ENCODE results near the gene OXCT1. TPM values are rescaled to one million over a fixed set of nuclear protein-coding genes. Genes with fewer than 3 reads are reported as not detected.

OXCT1 gene
- total and polyA plus RNA-seq, 2 of the 8 experiments (the other 6 are each of a cell fraction or from before 2014, with no cell fraction given): 10.1 to 28.2 TPM

DNA sequence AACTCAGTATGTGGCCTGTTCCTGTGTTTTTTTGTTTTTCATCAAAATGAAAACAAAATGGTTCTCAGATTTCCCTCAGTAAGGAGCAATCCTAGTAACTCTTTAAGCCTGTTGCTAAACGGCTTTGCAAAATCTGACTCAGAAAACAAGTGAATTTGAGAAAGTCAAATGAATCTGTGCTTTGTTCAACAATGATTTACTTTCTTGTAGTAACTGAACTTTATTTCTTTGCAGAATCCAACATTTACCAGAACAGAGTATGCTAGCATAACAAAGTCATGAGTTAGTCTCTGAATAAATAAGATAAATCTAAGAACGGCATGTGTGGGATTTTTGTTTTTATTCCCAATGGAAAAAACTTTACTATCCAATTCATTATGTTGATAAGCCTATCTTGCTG, 93.8 kb downstream of the OXCT1 start:
- no peak overlapping the region for H2BK12ac ChIP-seq (ENCODE audit: low read depth, low read length)
- no peaks in the 10 kb centered on the region for H3K79me1 ChIP-seq (ENCODE audit: low read depth, low read length)
- no peak overlapping the region for H4K8ac ChIP-seq (ENCODE audit: extremely low read depth, insufficient read depth, low read length)
- peaks cover 0 to 5% (median 0%) of the 10 kb centered on the region in 4 experiments; a peak in 1 of 7 replicates for H3K4me1 ChIP-seq (replicated peaks in 1 of 4; ENCODE audit: control insufficient read depth in 3 of 4, insufficient read depth in 4 of 4, low read length in 3 of 4)
- no peak overlapping the region for H2AK5ac ChIP-seq (ENCODE audit: low read depth, low read length)
- no peaks in the 10 kb centered on the region for H3K9me3 ChIP-seq (ENCODE audit: insufficient read depth in 2 of 2, low read depth in 1 of 2, low read length in 1 of 2)
- H3K79me2 ChIP-seq (ENCODE audit: control insufficient read depth in 1 of 2, insufficient read depth in 2 of 2, low read length in 2 of 2): no peaks in the 10 kb centered on the region
- no peak overlapping the region for H3K9ac ChIP-seq (replicated peaks in 1 of 4; ENCODE audit: extremely low read depth in 1 of 4, low read depth in 3 of 4, low read length in 3 of 4)
- H3K23ac ChIP-seq (ENCODE audit: insufficient read length): no peak overlapping the region
- H3K23me2 ChIP-seq (ENCODE audit: low read depth, low read length): no peaks in the 10 kb centered on the region
- no peak overlapping the region for H3K4ac ChIP-seq (replicated peaks; ENCODE audit: insufficient read length, low read depth, low read length)
- WGBS, 2 experiments (ENCODE audit: extremely low coverage in 1 of 2, insufficient coverage in 1 of 2, insufficient read length in 1 of 2, insufficient replicate concordance in 2 of 2, low coverage in 1 of 2, low lambda C conversion rate in 2 of 2, missing lambda C conversion rate in 1 of 2): 85% methylated on average over 2 of the region's 2 CpGs; no CpG with 5 or more reads in 1 of the 2 experiments
- H2BK15ac ChIP-seq (ENCODE audit: low read length): no peak overlapping the region
- H3K14ac ChIP-seq (ENCODE audit: insufficient read length): no peak overlapping the region
- POLR2A ChIA-PET (ENCODE audit: partially characterized antibody): no interaction called here
- H3K4me3 ChIP-seq (ENCODE audit: extremely low read depth in 1 of 4, insufficient read depth in 2 of 4, low read depth in 3 of 4, low read length in 4 of 4): no peak overlapping the region
- CTCF ChIA-PET (ENCODE audit: partially characterized antibody): interaction anchor here (0.6 to 1.4 kb wide), 3 partner anchors 11 to 35 kb away, joined by 3 to 6 read pairs (median 5); no protein-coding TSS in a partner anchor
- H2BK5ac ChIP-seq (ENCODE audit: low read depth, low read length): no peak overlapping the region
- no peak overlapping the region for H3K27ac ChIP-seq (ENCODE audit: low read depth, low read length)
- H2BK120ac ChIP-seq (replicated peaks; ENCODE audit: low read depth, low read length): no peak overlapping the region
- H4K5ac ChIP-seq (ENCODE audit: insufficient read length, low read depth, low read length): no peak overlapping the region
- no peak for DNase-seq (ENCODE audit: low read depth in 1 of 2, low spot score in 2 of 2)
- no peak overlapping the region for H3K18ac ChIP-seq (ENCODE audit: extremely low read depth, low read length)
- no peak for FAIRE-seq
- H4K91ac ChIP-seq (replicated peaks; ENCODE audit: insufficient read length, low read length): no peak overlapping the region
- no peak overlapping the region for H3K56ac ChIP-seq (replicated peaks; ENCODE audit: insufficient read length, low read depth, low read length)
- H3K36me3 ChIP-seq (ENCODE audit: control insufficient read depth in 2 of 4, insufficient read depth in 4 of 4, low read length in 3 of 4): no peaks in the 10 kb centered on the region
- no peak overlapping the region for H2AFZ ChIP-seq (ENCODE audit: low read length)
- H2BK20ac ChIP-seq (ENCODE audit: low read length): no peak overlapping the region
- H3K27me3 ChIP-seq (replicated peaks in 1 of 4; ENCODE audit: control insufficient read depth in 3 of 4, extremely low read depth in 1 of 4, insufficient read depth in 3 of 4, low read length in 3 of 4): no peaks in the 10 kb centered on the region
- H3K4me2 ChIP-seq (ENCODE audit: insufficient read depth in 1 of 2, low read depth in 2 of 2, low read length in 2 of 2): no peak overlapping the region
- H4K20me1 ChIP-seq (replicated peaks in 1 of 2; ENCODE audit: control insufficient read depth in 1 of 2, insufficient read depth in 2 of 2, low read length in 2 of 2): no peaks in the 10 kb centered on the region
- TF ChIP-seq BCL11A (IDR thresholded peaks at IDR 0.05; ENCODE audit: low read depth in 2 of 2, low read length in 2 of 2): no peak
- TF ChIP-seq, protein P1, sequence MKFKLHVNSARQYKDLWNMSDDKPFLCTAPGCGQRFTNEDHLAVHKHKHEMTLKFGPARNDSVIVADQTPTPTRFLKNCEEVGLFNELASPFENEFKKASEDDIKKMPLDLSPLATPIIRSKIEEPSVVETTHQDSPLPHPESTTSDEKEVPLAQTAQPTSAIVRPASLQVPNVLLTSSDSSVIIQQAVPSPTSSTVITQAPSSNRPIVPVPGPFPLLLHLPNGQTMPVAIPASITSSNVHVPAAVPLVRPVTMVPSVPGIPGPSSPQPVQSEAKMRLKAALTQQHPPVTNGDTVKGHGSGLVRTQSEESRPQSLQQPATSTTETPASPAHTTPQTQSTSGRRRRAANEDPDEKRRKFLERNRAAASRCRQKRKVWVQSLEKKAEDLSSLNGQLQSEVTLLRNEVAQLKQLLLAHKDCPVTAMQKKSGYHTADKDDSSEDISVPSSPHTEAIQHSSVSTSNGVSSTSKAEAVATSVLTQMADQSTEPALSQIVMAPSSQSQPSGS (IDR thresholded peaks at IDR 0.05; ENCODE audit: low read length): no peak
- TF ChIP-seq MAFK (IDR thresholded peaks at IDR 0.05; ENCODE audit: low read depth, low read length): no peak
- no peak for TF ChIP-seq TAF1 (IDR thresholded peaks at IDR 0.05; ENCODE audit: low read depth, low read length)
- no peak for TF ChIP-seq TCF12 (IDR thresholded peaks at IDR 0.05; ENCODE audit: low read depth, low read length)
- TF ChIP-seq, protein P2, sequence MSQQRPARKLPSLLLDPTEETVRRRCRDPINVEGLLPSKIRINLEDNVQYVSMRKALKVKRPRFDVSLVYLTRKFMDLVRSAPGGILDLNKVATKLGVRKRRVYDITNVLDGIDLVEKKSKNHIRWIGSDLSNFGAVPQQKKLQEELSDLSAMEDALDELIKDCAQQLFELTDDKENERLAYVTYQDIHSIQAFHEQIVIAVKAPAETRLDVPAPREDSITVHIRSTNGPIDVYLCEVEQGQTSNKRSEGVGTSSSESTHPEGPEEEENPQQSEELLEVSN (IDR thresholded peaks at IDR 0.05): no peak
- TF ChIP-seq TBP (IDR thresholded peaks at IDR 0.05; ENCODE audit: low read depth, low read length): no peak
- TF ChIP-seq PHF8 (conservative IDR thresholded peaks at IDR 0.05; ENCODE audit: low read depth, low read length): no peak
- no peak for TF ChIP-seq BRCA1 (IDR thresholded peaks at IDR 0.05; ENCODE audit: low read depth, low read length)
- no peak for TF ChIP-seq CBX8 (IDR thresholded peaks at IDR 0.05; ENCODE audit: borderline replicate concordance, low read depth, low read length)
- TF ChIP-seq SIX5 (IDR thresholded peaks at IDR 0.05; ENCODE audit: low read depth, low read length): no peak
- TF ChIP-seq CREB1 (IDR thresholded peaks at IDR 0.05): no peak
- no peak for TF ChIP-seq ASH2L (IDR thresholded peaks at IDR 0.05; ENCODE audit: low read length)

Data from H1 (cell line).